CD4-positive, alpha-beta T cell treated with Interferon gamma for 1 hour (primary cell): ENCODE results near the gene COMMD1.
A peak's percentile ranks its signal among the peaks of the same experiment; 100 is the strongest.
"Not testable (repeated sequence)": the region's sequence is repeated elsewhere in the genome, so short reads cannot be mapped to it uniquely, and the experiment has no call there.

ENCODE experiments used
- DNase-seq: peaks from one replicate; pipeline ENCODE4 v3.0.0-alpha.2; 2020

Gene COMMD1

DNA sequence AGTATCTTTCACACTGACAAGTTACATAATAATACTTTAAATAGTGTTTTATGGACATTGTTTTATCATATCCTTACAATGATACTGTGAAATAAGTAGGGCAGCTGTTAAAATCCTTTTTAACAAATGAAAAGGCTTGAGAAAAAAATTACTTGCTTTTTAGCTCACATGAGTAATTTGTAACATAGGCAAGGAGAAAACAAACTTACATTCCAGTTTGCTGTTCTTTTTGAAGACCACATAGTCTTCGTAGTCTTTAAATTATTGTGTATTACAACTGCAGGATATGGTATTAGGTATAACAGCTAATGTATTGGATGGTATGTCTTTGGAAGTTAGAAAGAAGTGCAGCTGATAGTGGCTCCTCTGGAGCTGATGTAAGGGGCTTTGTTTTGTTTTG, 130.8 kb downstream of the COMMD1 start:
- DNase-seq: no peak

DNA sequence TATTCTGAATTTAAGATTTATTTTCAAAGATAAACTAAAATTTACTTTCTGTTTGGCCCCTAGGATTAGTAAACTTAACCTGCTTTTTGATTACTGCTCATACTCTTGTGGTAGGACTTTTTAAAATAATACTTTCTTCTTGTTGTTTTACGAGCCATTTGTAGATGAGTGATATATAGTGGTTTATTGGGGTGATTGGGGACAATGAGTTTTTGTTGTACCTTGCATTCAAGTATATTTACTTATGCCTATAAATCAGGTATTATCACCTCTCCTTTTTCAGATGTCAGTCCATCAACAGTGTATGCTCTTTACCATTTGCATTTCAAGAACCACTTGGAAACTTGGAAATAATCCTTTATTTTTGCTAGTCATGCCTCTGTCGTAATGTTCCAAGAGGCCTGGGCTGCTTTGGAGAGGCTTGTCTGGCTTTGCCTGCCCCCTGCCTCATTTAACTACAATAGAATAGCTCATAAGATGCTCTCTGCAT, 131.3 kb downstream of the COMMD1 start:
- no peak for DNase-seq

DNA sequence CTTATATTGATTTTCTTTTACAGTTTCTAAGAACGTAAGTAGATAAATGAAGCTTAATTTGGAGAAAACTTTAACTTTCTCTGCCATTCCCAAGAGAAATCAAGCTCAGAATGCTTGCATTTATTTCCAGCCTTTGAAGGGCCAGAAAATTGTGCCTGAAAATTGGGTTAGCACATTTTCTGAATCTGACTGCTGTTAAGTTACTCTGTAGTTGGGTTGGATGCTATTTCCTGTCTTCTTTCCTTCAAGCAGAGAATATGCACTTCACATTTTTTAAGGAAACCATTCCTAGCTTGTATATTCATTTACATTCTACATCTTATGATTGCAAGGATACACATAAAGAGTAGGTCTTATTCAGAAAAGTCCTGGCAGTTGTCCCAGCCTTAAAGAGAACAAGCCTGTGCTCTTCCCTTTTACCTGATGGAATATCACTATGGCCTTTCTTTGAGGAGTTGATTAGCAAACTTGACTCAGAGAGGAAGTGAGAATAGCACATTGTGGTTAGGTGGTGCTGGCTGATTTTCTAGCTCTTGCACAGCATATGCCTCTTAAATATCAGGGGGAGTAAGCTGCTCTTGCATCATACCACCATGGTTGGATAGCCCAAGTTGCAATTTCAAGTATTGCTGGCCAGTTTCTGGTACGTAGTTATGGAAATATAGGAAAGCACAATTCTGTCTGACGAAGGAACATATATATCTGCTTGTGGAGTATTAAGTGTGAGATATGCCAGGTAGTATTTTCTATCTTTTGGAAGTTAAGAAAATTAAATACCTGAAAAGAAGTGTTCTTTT, 133.7 kb downstream of the COMMD1 start:
- DNase-seq: peak; percentile 20

DNA sequence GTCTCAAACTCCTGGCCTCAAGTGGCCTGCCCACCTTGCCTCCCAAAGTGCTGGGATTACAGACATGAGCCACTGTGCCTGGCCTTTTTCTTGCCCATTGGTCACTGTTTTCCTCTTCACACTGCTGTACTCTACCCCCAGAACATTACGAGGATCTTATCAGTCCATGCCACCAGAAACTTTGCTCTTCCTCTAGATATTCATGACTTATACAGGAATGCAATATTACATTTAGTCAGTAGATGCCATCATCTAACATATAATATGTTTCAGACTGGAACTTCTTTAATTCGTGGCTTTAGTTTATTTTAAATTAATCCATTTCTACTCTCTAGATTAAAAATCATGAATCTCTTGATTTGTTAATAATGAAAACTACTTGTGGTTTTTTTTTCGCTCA, 135.5 kb downstream of the COMMD1 start:
- no peak for DNase-seq

DNA sequence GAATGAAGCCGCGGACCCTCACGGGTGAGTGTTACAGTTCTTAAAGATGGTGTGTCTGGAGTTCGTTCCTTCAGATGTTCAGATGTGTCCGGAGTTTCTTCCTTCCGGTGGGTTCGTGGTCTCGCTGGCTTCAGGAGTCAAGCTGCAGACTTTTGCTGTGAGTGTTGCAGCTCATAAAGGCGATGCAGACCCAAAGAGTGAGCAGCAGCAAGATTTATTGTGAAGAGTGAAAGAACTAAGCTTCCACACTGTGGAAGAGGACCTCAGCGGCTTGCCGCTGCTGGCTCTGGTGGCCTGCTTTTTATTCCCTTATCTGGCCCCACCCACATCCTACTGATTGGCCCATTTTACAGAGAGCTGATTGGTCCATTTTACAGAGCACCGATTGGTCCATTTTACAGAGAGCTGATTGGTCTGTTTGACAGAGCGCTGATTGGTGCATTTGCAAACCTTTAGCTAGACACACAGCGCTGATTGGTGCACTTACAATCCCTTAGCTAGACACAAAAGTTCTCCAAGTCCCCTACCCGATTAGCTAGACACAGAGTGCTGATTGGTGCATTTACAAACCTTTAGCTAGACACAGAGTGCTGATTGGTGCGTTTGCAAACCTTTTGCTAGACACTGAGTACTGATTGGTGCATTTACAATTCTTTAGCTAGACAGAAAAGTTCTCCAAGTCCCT, 136.4 kb downstream of the COMMD1 start:
- not testable (repeated sequence) for DNase-seq

DNA sequence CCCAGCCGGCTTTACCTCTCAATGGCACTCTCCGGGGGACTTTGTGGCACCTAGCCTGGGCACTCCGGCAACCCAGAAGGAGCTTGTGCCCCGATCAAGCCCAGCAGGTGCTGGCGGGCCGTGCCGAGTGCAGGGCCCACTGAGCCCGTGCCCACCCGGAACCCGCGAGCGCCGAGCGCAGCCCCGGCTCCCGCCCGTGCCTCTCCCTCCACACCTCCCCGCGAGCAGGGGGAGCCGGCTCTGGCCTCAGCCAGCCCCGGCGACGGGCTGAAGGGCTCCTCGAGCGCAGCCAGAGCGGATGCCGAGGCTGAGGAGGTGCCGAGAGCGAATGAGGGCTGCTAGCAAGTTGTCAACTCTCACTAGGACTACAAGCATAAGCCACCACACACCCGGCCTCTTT, 136.9 kb downstream of the COMMD1 start:
- no peak for DNase-seq

DNA sequence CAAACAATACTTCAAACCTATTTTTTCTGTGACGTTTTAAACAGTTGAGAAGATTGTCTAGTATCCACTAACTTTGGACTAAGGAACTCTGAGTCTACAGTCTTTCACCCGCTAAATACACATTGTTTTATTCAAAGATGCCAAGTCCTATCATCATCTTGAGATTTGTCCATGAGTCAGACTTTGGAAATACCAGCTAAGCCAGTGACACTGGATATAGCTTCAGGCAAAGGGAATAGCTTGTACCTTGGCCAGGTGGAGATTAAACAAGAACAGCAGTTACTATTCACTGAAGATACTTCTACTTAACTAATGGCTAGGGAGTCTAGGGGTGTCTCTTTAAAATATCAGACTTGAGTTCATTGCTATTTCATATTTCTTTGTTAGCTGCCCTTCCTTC, 137.5 kb downstream of the COMMD1 start:
- DNase-seq: no peak

DNA sequence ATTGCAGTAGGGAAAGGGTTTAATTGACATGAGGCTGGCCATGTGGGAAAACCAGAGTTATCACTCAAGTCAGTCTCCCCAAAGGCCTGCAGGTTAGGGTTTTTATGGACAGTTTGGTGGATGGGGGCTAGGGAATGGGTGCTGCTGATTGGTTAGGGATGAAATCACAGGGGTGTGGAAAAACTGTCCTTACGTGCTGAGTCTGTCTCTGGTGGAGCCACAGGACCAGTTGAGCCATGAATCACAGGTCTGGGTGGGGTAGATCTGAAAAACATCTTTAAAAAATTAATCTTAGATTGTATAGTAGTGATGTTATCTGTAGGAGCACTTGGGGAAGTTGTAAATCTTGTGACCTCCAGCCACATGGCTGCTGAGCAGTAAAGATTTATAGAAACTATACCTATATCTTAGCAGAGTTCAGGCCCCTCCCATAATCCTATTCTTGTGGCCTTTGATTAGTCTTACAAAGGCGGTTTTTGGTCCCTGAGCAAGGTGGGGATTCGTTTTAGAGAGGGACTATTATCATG, 139.6 kb downstream of the COMMD1 start:
- no peak for DNase-seq

DNA sequence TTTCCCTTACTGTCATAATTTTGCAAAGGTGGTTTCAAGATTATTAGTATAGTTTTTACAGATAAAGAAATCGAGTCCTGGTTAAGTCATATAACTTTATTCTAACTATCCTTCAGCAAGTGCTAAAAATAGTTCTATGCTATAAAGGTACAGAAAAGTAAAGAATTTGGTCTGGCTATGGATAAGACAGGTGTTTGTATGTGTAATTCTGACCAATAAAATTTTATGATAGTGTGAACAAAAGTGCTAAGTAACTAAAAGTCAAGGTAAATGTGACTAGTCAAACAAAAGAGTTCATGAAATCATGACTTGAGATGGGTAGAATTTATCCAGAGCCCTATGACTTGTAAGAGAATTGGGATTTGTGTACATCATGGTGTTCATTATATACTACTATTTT, 140.7 kb downstream of the COMMD1 start:
- no peak for DNase-seq

DNA sequence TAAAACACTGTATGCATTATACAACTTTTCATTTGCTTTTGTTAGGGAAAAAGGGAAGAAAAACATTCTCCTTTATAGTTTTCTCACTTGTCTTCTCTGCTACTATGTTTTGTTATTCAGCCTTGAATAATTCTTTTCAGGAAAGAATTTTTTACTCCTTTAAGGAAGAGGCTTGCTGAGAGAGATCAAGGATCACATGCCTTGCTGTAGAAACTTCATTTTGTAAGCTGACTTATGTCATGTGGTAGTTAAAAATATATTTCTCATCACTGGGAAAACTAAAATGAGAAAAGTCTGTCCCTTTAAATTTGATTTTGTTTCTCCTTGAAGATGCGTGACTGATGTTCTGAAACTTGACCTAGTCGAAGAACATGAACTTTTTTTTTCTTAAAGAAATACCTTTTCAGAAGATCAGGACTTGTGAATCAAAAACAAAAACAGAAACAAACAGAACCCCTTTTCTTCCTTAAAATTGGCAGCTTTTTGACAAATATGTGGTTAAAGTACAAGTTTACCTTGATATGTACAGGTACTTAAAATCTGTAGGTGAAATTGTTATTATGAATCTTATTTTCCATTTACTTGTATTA, 145.1 kb downstream of the COMMD1 start:
- no peak for DNase-seq

DNA sequence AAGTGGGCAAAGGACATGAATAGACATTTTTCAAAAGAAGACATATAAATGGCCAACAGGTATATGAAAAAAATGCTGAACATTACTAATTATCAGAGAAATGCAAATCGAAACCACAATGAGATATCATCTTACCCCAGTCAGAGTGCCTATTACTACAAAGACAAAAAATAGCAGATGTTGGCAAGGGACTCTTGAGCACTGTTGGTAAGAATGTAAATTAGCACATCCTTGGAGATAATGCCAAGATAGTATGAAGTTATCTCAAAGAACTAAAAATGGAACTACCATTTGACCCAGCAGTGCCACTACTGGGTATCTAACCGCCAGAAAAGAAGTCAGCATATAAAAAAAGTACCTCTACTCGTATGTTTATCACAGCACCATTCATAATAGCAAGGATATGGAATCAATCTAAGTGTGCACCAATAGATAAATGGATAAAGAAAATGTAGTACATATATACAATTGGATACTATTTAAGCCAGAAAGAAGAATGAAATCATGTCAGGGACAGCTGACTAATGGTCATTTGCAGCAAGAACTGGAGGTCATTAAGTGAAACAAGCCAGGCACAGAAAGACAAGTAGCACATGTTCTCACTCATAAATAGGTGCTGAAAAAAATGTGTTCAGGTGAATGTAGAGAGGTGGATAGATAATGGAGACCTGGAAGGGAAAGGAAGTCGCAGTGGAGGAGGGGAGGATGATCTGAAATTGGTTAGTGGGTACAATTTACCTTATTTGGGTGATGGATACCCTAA, 148.7 kb downstream of the COMMD1 start:
- no peak for DNase-seq

DNA sequence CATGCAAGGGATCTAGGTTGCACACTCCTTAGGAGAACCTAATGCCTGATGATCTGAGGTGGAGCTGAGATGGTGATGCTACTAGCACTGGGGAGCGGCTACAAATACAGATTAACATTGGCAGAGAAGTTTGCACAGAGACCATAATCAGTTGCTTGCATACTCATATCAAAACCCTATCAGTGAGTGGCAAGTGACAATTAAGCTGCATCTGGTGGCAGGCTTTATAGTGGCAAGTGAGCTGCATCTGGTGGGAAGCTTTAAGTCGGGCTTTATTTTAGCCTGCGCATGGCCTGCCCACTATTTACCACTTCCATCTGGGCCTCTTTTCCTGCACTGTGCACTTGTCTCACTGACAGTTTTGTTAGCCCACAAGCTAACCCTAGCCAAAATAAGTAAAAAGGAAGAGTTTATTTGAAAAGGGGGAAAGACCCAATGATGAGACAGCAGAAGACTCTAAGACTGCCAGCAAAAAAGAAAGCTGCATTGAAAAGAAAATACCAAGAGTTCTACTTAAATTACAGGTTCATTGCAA, 149.5 kb downstream of the COMMD1 start:
- DNase-seq: no peak

DNA sequence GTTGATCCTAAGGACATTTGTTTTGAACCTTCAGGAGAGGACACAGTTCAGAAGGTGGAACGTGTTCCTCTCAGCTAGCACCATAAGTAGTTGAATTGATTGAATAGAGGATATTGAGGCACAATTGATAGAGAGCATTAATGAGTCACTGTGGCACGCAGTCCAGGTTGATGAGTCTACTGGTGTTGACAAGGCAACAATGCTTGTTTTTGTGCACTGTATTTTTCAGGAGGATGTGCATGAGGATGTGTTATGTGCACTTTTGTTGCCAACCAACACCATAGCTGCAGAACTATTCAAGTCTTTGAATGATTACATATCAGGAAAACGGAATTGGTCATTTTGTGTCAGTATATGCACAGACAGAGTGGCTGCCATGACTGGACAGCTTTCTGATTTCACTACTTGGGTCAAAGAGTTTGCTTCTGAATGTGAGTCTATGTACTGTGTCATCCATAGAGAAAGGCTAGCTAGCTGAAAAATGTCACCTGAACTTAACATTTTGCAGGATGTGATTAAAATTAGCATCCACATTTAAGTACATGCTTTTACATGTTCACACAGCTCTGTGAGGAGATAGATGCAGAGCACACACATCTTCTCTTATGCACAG, 150.4 kb downstream of the COMMD1 start:
- DNase-seq: no peak

DNA sequence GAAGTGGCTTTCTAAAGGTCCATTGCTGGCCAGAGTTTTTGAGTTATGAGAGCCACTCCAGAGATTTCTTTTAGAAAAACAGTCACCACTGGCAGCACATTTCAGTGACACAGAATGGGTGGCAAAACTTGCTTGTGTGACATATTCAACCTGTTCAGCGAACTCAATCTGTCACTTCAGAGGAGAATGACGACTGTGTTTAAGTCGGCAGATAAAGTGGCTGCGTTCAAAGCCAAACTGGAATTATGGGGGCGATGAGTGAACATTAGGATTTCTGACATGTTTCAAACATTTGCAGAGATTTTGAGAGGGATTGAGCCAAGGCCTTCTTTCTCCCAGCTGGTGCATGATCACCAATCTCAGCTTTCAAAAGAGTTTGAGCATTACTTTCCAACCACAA, 150.9 kb downstream of the COMMD1 start:
- no peak for DNase-seq

DNA sequence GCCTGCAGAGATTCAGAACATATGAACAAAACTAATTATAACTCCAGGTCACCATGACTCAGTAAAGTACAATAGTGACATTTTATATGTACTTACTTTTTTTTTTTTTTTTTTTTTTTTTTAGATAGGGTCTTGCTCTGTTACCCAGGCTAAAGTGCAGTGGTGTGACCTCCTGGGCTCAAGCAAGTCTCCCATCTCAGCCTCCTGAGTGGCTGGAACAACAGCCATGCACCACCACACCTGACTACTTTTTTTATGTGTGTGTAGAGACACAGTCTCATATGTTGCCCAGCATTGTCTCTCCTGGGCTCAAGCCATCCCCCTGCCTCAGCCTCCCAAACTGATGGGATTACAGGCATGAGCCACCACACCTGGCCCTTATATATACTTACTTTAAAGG, 159.8 kb downstream of the COMMD1 start:
- DNase-seq: no peak

DNA sequence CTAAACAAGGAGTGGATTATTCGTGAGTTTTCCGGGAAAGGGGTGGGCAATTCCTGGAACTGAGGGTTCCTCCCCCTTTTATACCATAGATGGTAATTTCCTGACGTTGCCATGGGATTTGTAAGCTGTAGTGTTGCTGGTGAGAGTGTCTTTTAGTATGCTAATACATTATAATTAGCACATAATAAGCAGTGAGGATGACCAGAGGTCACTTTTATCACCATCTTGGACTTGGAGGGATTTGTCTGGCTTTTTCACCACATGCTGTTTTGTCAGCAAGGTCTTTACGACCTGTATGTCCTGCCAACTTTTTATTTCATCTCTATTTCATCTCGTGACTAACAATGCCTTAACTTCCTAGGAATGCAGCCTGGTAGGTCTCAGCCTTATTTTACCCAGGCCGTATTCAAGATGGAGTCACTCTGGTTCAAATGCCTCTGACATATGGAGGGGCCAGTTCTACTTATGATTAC, 165.7 kb downstream of the COMMD1 start:
- DNase-seq: no peak

DNA sequence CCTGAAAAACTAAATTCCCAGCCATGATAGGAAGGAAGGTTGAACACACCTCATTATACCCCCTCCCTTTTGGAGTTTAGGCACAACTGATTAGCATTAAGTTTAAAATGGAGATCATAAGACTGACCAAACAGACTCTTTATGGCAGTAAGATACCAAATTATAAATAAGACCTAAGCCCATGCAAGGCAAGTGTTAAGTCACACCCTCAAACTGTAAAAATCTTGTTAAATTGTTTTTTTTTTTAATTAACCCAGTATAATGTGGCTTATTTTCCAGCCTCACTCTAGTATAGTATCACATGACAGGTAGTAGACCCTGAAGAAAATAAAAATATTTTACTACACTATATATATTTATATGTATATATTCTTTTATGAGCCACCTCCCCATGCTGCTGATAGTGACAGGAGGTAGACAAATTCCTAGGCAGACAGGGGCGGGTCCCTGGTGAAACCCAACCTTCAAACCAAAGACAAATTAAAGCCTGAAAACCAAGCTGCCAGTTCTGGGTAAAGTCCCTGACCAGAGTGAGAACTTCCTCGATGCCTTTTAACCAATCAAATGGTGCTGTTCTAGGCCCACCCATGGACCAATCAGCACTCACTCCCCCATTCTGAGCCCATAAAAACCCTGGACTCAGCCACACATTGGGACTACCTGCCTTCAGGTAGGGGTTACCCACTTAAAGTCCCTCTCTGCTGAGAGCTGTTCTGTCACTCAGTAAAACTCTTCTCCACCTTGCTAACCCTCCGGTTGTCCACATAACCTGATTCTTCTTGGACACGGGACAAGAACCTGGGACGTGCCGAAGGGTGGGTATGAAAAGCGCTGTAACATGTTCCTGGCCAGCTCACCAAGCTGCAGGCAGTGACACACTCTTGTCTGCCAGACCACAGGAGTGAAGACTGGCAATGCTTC, 166.5 kb downstream of the COMMD1 start:
- DNase-seq: no peak

DNA sequence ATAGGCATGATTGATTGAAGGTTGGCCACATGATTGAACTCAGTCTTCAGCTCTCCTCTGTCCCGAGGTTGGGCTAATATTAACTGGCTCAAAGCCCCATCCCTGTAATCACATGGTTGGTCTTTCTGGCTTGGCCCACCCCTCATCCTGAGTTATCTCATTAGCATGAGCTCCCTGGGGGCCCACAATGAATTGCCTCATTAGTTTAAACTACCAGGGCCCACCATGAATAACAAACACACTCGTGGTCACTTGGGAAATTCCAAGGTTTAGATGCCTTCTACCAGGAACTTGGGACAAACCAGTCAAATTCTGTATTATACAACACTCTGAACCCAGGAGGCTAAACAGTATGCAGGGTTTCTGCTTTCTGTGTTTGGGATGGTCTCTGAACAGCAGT, 168.8 kb downstream of the COMMD1 start:
- no peak for DNase-seq

DNA sequence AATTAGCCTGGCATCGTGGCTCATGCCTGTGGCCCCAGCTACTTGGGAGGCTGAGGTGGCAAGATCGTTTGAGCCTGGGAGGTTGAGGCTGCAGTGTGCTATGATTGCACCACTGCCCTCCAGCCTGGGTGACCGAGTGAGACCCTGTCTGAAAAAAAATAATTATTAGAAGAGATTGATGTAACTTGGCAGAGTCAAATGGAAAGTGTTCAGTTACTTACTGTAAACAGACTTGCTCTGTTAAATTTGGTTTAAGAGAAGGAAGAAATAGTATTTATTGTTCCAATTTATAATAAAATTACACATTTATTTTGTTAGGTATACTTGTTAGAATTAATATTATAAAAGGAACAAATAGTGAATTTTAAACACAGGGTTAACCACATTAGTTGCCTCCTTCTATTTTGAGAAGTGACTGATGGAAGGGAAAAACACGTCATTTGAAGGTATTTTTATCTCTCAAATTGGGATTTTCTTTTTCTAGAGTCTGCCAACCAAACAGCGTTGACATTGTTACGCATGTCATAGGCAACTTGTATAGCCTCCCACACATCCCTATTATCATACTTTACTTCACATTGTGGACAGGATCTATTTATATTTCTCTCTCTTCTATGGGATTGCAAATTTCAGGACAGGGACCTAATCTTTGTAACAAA, 171.6 kb downstream of the COMMD1 start:
- no peak for DNase-seq

DNA sequence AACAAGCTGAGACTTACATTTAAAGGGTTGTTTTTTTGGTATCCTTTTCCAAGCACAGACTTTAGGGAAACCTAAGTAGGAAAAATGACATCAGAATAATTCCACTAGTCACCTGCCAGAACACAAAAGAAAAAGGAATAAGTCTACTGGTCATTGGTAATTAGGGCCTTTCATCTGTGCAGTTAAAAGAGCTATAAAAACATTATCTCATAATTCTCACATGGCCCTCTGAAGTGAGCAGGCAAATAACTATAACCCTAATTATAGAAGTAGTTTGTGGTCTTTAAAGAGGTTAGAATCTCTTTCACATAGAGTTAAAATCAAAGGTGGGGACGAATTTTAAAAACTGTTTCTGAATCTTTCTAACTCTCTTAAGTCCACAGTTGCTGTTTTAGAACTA, 179.3 kb downstream of the COMMD1 start:
- no peak for DNase-seq

DNA sequence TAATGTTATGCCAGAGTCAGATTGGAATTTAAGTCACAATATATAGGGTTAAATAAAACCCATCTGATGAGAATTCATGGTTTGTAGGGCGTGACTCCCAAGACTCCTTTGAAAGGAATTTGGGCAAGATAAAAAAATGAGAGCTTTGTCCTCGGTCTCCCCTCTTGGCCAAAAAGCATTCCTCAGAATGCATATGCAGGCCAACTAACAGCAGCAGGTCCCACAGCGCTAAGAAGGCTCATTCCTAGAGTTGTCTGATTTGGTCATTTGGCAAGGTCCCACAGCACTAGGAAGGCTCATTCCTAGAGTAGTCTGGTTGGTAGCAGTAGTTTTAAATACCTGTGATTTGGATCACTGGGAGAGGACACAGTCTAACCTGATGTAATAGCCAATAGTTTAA, 184.2 kb downstream of the COMMD1 start:
- DNase-seq: no peak
